ENCODE results near the gene PATE3. TPM values are rescaled to one million over a fixed set of nuclear protein-coding genes. Genes with fewer than 3 reads are reported as not detected.

The PATE3 gene
- total and polyA plus RNA-seq, 4 donors, result not detected

DNA sequence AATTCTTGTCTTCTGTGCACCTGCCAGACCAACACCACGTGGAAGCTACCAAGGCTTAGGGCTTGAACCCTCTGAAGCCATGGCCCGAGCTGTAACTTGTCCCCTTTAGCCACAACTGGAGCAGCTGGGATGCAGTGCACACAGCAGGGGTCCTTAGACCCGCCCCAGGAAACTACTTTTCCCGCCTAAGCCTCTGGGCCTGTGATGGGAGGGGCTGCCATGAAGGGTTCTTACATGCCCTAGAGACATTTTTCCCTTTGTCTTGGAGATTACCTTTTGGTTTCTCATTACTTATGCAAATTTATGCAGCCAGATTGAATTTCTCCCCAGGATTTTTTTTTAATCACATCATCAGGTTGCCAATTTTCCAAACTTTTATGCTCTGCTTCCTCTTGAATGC is 9.7 kb downstream of the PATE3 start:
- Histone ChIP-seq H3K4me1 (ENCODE audit: control insufficient read depth in 4 of 4, insufficient read depth in 4 of 4, low read length in 3 of 4) (no peaks in the 10 kb centered on the region), H3K9me3 (ENCODE audit: control insufficient read depth in 4 of 4, low read length in 3 of 4) (peaks cover 0 to 13% (median 9%) of the 10 kb centered on the region in 4 donors), H3K9ac (ENCODE audit: low read depth in 1 of 2, low read length in 2 of 2) (no peak overlapping the region), H3K36me3 (ENCODE audit: control insufficient read depth in 4 of 4, insufficient read depth in 3 of 4, low read depth in 1 of 4, low read length in 3 of 4) (no peaks in the 10 kb centered on the region), H3K27me3 (ENCODE audit: control insufficient read depth in 4 of 4, insufficient read depth in 4 of 4, low read length in 3 of 4) (no peaks in the 10 kb centered on the region), H3K27ac (ENCODE audit: low read depth in 1 of 2, low read length in 2 of 2) (no peak overlapping the region), H3K4me3 (ENCODE audit: low read depth in 1 of 3, low read length in 3 of 3) (no peak overlapping the region)
- TF ChIP-seq HNF4G (IDR thresholded peaks at IDR 0.05), result no peak
- TF ChIP-seq FOXA1 (IDR thresholded peaks at IDR 0.05), result no peak
- TF ChIP-seq, protein P1, sequence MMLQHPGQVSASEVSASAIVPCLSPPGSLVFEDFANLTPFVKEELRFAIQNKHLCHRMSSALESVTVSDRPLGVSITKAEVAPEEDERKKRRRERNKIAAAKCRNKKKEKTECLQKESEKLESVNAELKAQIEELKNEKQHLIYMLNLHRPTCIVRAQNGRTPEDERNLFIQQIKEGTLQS (IDR thresholded peaks at IDR 0.05), result no peak
- WGBS, result 41% methylated on average over 4 of the region's 4 CpGs
- DNase-seq (ENCODE audit: low spot score), result no peak

DNA sequence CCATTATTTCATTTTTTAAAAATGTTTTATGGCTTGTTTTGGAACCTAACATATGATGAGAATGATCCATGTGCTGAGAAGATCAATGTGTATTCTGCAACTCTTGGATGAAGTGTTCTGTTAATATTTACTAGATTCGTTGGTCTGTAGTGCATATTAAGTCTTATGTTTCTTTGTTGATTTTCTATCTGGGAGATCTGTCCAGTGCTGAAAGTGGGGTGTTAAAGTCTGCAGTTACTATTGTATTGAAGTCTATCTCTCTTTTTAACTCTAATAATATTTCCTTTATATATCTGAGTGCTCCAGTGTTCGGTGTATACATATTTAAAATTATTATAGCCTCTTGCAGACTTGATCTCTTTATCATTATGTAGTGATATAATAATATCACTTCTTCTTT is 11.9 kb downstream of the PATE3 start:
- no peak overlapping the region for H3K4me3 ChIP-seq (ENCODE audit: low read depth in 1 of 3, low read length in 3 of 3)
- WGBS, result 60% methylated on average over 2 of the region's 2 CpGs
- no peaks in the 10 kb centered on the region for H3K27me3 ChIP-seq (ENCODE audit: control insufficient read depth in 4 of 4, insufficient read depth in 4 of 4, low read length in 3 of 4)
- no peak overlapping the region for H3K27ac ChIP-seq (ENCODE audit: low read depth in 1 of 2, low read length in 2 of 2)
- H3K4me1 ChIP-seq (ENCODE audit: control insufficient read depth in 4 of 4, insufficient read depth in 4 of 4, low read length in 3 of 4), result no peaks in the 10 kb centered on the region
- no peak for TF ChIP-seq FOXA1 (IDR thresholded peaks at IDR 0.05)
- no peak for TF ChIP-seq YY1 (IDR thresholded peaks at IDR 0.05)
- TF ChIP-seq RAD21 (IDR thresholded peaks at IDR 0.05), result no peak
- TF ChIP-seq JUND (IDR thresholded peaks at IDR 0.05), result no peak
- TF ChIP-seq, protein P2, sequence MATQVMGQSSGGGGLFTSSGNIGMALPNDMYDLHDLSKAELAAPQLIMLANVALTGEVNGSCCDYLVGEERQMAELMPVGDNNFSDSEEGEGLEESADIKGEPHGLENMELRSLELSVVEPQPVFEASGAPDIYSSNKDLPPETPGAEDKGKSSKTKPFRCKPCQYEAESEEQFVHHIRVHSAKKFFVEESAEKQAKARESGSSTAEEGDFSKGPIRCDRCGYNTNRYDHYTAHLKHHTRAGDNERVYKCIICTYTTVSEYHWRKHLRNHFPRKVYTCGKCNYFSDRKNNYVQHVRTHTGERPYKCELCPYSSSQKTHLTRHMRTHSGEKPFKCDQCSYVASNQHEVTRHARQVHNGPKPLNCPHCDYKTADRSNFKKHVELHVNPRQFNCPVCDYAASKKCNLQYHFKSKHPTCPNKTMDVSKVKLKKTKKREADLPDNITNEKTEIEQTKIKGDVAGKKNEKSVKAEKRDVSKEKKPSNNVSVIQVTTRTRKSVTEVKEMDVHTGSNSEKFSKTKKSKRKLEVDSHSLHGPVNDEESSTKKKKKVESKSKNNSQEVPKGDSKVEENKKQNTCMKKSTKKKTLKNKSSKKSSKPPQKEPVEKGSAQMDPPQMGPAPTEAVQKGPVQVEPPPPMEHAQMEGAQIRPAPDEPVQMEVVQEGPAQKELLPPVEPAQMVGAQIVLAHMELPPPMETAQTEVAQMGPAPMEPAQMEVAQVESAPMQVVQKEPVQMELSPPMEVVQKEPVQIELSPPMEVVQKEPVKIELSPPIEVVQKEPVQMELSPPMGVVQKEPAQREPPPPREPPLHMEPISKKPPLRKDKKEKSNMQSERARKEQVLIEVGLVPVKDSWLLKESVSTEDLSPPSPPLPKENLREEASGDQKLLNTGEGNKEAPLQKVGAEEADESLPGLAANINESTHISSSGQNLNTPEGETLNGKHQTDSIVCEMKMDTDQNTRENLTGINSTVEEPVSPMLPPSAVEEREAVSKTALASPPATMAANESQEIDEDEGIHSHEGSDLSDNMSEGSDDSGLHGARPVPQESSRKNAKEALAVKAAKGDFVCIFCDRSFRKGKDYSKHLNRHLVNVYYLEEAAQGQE (IDR thresholded peaks at IDR 0.05), result peak; percentile 43
- TF ChIP-seq, protein P3, sequence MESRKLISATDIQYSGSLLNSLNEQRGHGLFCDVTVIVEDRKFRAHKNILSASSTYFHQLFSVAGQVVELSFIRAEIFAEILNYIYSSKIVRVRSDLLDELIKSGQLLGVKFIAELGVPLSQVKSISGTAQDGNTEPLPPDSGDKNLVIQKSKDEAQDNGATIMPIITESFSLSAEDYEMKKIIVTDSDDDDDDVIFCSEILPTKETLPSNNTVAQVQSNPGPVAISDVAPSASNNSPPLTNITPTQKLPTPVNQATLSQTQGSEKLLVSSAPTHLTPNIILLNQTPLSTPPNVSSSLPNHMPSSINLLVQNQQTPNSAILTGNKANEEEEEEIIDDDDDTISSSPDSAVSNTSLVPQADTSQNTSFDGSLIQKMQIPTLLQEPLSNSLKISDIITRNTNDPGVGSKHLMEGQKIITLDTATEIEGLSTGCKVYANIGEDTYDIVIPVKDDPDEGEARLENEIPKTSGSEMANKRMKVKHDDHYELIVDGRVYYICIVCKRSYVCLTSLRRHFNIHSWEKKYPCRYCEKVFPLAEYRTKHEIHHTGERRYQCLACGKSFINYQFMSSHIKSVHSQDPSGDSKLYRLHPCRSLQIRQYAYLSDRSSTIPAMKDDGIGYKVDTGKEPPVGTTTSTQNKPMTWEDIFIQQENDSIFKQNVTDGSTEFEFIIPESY (IDR thresholded peaks at IDR 0.05), result no peak
- DNase-seq (ENCODE audit: low spot score), result no peak
- no peak overlapping the region for H3K9ac ChIP-seq (ENCODE audit: low read depth in 1 of 2, low read length in 2 of 2)
- H3K36me3 ChIP-seq (ENCODE audit: control insufficient read depth in 4 of 4, insufficient read depth in 3 of 4, low read depth in 1 of 4, low read length in 3 of 4), result no peaks in the 10 kb centered on the region
- peaks cover 0 to 19% (median 10%) of the 10 kb centered on the region in 4 donors for H3K9me3 ChIP-seq (ENCODE audit: control insufficient read depth in 4 of 4, low read length in 3 of 4)

DNA sequence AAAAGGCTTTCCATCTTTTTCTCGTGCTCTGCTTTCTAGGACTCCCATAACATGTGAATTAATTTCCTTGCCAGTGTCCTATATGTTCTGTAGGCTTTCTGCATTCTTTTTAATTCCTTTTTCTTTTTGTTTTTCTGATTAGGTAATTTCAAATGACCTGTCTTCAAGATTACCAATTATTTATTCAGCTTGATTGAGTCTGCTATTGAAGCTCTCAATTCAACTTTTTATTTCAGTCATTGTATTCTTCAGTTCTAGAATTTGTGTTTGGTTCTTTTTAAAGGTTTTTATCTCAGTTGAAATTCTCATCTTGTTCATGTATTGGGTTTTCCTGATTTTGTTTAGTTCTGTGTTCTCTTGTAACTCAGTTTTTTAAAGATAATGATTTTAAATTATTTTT is 14.5 kb downstream of the PATE3 start:
- Histone ChIP-seq H3K36me3 (ENCODE audit: control insufficient read depth in 4 of 4, insufficient read depth in 3 of 4, low read depth in 1 of 4, low read length in 3 of 4) (no peaks in the 10 kb centered on the region), H3K27ac (ENCODE audit: low read depth in 1 of 2, low read length in 2 of 2) (no peak overlapping the region), H3K9me3 (ENCODE audit: control insufficient read depth in 4 of 4, low read length in 3 of 4) (peaks cover 0 to 15% (median 8%) of the 10 kb centered on the region in 4 donors), H3K27me3 (ENCODE audit: control insufficient read depth in 4 of 4, insufficient read depth in 4 of 4, low read length in 3 of 4) (no peaks in the 10 kb centered on the region), H3K4me3 (ENCODE audit: low read depth in 1 of 3, low read length in 3 of 3) (no peak overlapping the region), H3K4me1 (ENCODE audit: control insufficient read depth in 4 of 4, insufficient read depth in 4 of 4, low read length in 3 of 4) (no peaks in the 10 kb centered on the region), H3K9ac (ENCODE audit: low read depth in 1 of 2, low read length in 2 of 2) (no peak overlapping the region)
- 72% methylated on average over 1 of the region's 1 CpG for WGBS
- no peak for DNase-seq (ENCODE audit: low spot score)
- TF ChIP-seq, protein P2 (IDR thresholded peaks at IDR 0.05), result no peak
- no peak for TF ChIP-seq TAF1 (conservative IDR thresholded peaks at IDR 0.05)
- TF ChIP-seq JUND (IDR thresholded peaks at IDR 0.05), result no peak
- TF ChIP-seq, protein P3 (IDR thresholded peaks at IDR 0.05), result no peak
- TF ChIP-seq HNF4G (IDR thresholded peaks at IDR 0.05), result no peak
- TF ChIP-seq, protein P4, sequence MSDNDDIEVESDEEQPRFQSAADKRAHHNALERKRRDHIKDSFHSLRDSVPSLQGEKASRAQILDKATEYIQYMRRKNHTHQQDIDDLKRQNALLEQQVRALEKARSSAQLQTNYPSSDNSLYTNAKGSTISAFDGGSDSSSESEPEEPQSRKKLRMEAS (IDR thresholded peaks at IDR 0.05), result no peak
- TF ChIP-seq YY1 (IDR thresholded peaks at IDR 0.05), result no peak
- TF ChIP-seq SP1 (IDR thresholded peaks at IDR 0.05), result no peak
- TF ChIP-seq FOXA2 (IDR thresholded peaks at IDR 0.05), result no peak
- TF ChIP-seq, protein P5, sequence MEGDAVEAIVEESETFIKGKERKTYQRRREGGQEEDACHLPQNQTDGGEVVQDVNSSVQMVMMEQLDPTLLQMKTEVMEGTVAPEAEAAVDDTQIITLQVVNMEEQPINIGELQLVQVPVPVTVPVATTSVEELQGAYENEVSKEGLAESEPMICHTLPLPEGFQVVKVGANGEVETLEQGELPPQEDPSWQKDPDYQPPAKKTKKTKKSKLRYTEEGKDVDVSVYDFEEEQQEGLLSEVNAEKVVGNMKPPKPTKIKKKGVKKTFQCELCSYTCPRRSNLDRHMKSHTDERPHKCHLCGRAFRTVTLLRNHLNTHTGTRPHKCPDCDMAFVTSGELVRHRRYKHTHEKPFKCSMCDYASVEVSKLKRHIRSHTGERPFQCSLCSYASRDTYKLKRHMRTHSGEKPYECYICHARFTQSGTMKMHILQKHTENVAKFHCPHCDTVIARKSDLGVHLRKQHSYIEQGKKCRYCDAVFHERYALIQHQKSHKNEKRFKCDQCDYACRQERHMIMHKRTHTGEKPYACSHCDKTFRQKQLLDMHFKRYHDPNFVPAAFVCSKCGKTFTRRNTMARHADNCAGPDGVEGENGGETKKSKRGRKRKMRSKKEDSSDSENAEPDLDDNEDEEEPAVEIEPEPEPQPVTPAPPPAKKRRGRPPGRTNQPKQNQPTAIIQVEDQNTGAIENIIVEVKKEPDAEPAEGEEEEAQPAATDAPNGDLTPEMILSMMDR (IDR thresholded peaks at IDR 0.05; ENCODE audit: low read depth, low read length, missing input control), result no peak
- no peak for TF ChIP-seq RAD21 (IDR thresholded peaks at IDR 0.05)
- no peak for TF ChIP-seq FOXA1 (IDR thresholded peaks at IDR 0.05)

All from liver (tissue), 9 donors.